ENCODE measurements around the gene SPATA2L.

Gene SPATA2L

GRCh38 chr16:89697616-89698331, 3.7 kb downstream of the SPATA2L start:
- no peaks in the 10 kb centered on the region for H3K9me3 ChIP-seq (ENCODE audit: insufficient read depth, low read length, severe bottlenecking)
- H4K20me1 ChIP-seq (ENCODE audit: insufficient read depth, low read length) = peaks cover 23% of the 10 kb centered on the region
- H3K4me1 ChIP-seq (ENCODE audit: insufficient read depth, low read length) = peaks cover 22% of the 10 kb centered on the region
- ATAC-seq (ENCODE audit: insufficient read depth, low read depth) (no peak), DNase-seq (no peak)
- peaks cover 8% of the 10 kb centered on the region for H3K79me2 ChIP-seq (ENCODE audit: insufficient read depth, low read length)
- no peak overlapping the region for H2AFZ ChIP-seq (ENCODE audit: low read depth, low read length)
- H3K4me2 ChIP-seq (ENCODE audit: insufficient read depth, low read length) = no peak overlapping the region
- H3K36me3 ChIP-seq (ENCODE audit: insufficient read depth, low read length) = peaks cover 38% of the 10 kb centered on the region
- no peak overlapping the region for H3K9ac ChIP-seq (ENCODE audit: low read depth, low read length)
- H3K27me3 ChIP-seq (ENCODE audit: insufficient read depth, low read length, poor library complexity) = no peaks in the 10 kb centered on the region
- no peak overlapping the region for H3K27ac ChIP-seq (ENCODE audit: low read length)
- TF ChIP-seq CTCF (IDR thresholded peaks at IDR 0.05; ENCODE audit: borderline replicate concordance, extremely low read depth, low read length, poor library complexity, severe bottlenecking) (no peak), EZH2 (IDR thresholded peaks at IDR 0.05; ENCODE audit: borderline replicate concordance, low read depth, low read length, severe bottlenecking) (no peak)
- H3K4me3 ChIP-seq (ENCODE audit: low read depth in 1 of 2, low read length in 2 of 2) = no peak overlapping the region

- no peaks in the 10 kb centered on the region for H3K27me3 ChIP-seq (ENCODE audit: insufficient read depth, low read length, poor library complexity)
- H4K20me1 ChIP-seq (ENCODE audit: insufficient read depth, low read length) = peaks cover 23% of the 10 kb centered on the region
- H3K27ac ChIP-seq (ENCODE audit: low read length) = no peak overlapping the region
- no peak overlapping the region for H3K4me2 ChIP-seq (ENCODE audit: insufficient read depth, low read length)
- ATAC-seq (ENCODE audit: insufficient read depth, low read depth) (no peak), DNase-seq (no peak)
- TF ChIP-seq EZH2 (IDR thresholded peaks at IDR 0.05; ENCODE audit: borderline replicate concordance, low read depth, low read length, severe bottlenecking) (no peak), CTCF (IDR thresholded peaks at IDR 0.05; ENCODE audit: borderline replicate concordance, extremely low read depth, low read length, poor library complexity, severe bottlenecking) (no peak)
- peaks cover 19% of the 10 kb centered on the region for H3K4me1 ChIP-seq (ENCODE audit: insufficient read depth, low read length)
- no peak overlapping the region for H3K4me3 ChIP-seq (ENCODE audit: low read depth in 1 of 2, low read length in 2 of 2)
- no peak overlapping the region for H2AFZ ChIP-seq (ENCODE audit: low read depth, low read length)
- peaks cover 8% of the 10 kb centered on the region for H3K79me2 ChIP-seq (ENCODE audit: insufficient read depth, low read length)
- H3K9ac ChIP-seq (ENCODE audit: low read depth, low read length) = no peak overlapping the region
- no peaks in the 10 kb centered on the region for H3K9me3 ChIP-seq (ENCODE audit: insufficient read depth, low read length, severe bottlenecking)
- peaks cover 41% of the 10 kb centered on the region for H3K36me3 ChIP-seq (ENCODE audit: insufficient read depth, low read length)
These were observed 4.3 kb downstream of the SPATA2L start for GRCh38 chr16:89697161-89697615.

GRCh38 chr16:89696670-89697128, 4.8 kb downstream of the SPATA2L start:
- Histone ChIP-seq H3K36me3 (ENCODE audit: insufficient read depth, low read length) (peaks cover 45% of the 10 kb centered on the region), H3K9ac (ENCODE audit: low read depth, low read length) (no peak overlapping the region), H3K4me1 (ENCODE audit: insufficient read depth, low read length) (peaks cover 14% of the 10 kb centered on the region), H4K20me1 (ENCODE audit: insufficient read depth, low read length) (peaks cover 23% of the 10 kb centered on the region), H3K9me3 (ENCODE audit: insufficient read depth, low read length, severe bottlenecking) (no peaks in the 10 kb centered on the region), H2AFZ (ENCODE audit: low read depth, low read length) (no peak overlapping the region), H3K27me3 (ENCODE audit: insufficient read depth, low read length, poor library complexity) (no peaks in the 10 kb centered on the region), H3K4me3 (ENCODE audit: low read depth in 1 of 2, low read length in 2 of 2) (no peak overlapping the region), H3K79me2 (ENCODE audit: insufficient read depth, low read length) (peaks cover 8% of the 10 kb centered on the region), H3K27ac (ENCODE audit: low read length) (no peak overlapping the region), H3K4me2 (ENCODE audit: insufficient read depth, low read length) (no peak overlapping the region)
- ATAC-seq (ENCODE audit: insufficient read depth, low read depth) (no peak), DNase-seq (no peak)
- TF ChIP-seq CTCF (IDR thresholded peaks at IDR 0.05; ENCODE audit: borderline replicate concordance, extremely low read depth, low read length, poor library complexity, severe bottlenecking) (no peak), EZH2 (IDR thresholded peaks at IDR 0.05; ENCODE audit: borderline replicate concordance, low read depth, low read length, severe bottlenecking) (no peak)

All from DND-41 (cell line).